ENCODE data around the gene SIRT7. TPM values are rescaled to one million over a fixed set of nuclear protein-coding genes. Genes with fewer than 3 reads are reported as not detected.

Gene SIRT7
- total RNA-seq, 1 experiment from 2014 or later: 78.3 TPM

GRCh38 chr17:81888105-81888987, 29.6 kb downstream of the SIRT7 start:
- POLR2A ChIA-PET (ENCODE audit: unreplicated experiment): no interaction called here

GRCh38 chr17:81885869-81886548, 32.0 kb downstream of the SIRT7 start:
- CTCF ChIA-PET: interaction anchor here (0.6 kb wide), 1 partner anchor 649 kb away, joined by 6 read pairs; no protein-coding TSS in a partner anchor

More at GRCh38 chr17:81888105-81888987, 29.6 kb downstream of the SIRT7 start:
- H4K20me1 ChIP-seq (ENCODE audit: insufficient read depth): peaks cover 12% of the 10 kb centered on the region
- DNase-seq: no peak
- CTCF ChIA-PET: no interaction called here
- no peaks in the 10 kb centered on the region for H3K36me3 ChIP-seq (ENCODE audit: low read depth)
- peaks cover 27% of the 10 kb centered on the region for H3K4me1 ChIP-seq (replicated peaks; ENCODE audit: insufficient read depth)
- H3F3A ChIP-seq (ENCODE audit: insufficient read depth, low read depth): peaks cover 43% of the 10 kb centered on the region
- BruUV-seq (replicated peaks): no TSS peak
- no peak overlapping the region for H3K4me2 ChIP-seq
- H3K79me2 ChIP-seq (ENCODE audit: low read depth): peaks cover 61% of the 10 kb centered on the region
- intact Hi-C loops (cut with micrococcal nuclease; ENCODE audit: unreplicated experiment): no loop called here
- H3K9me2 ChIP-seq (ENCODE audit: insufficient read depth): no peaks in the 10 kb centered on the region
- no peak overlapping the region for H3K4me3 ChIP-seq
- no peak overlapping the region for H3K27ac ChIP-seq
- H2AFZ ChIP-seq: no peak overlapping the region
- no peaks in the 10 kb centered on the region for H3K27me3 ChIP-seq (ENCODE audit: insufficient read depth, low read depth)
- H3K9me3 ChIP-seq (ENCODE audit: insufficient read depth, low read depth): no peaks in the 10 kb centered on the region
- TF ChIP-seq EZH2 (IDR thresholded peaks at IDR 0.05; ENCODE audit: low read depth) (no peak), CTCF (conservative IDR thresholded peaks at IDR 0.05) (no peak)

More at GRCh38 chr17:81885869-81886548, 32.0 kb downstream of the SIRT7 start:
- Histone ChIP-seq H3K4me2 (peak overlapping the region; percentile 46), H3K9me3 (ENCODE audit: insufficient read depth, low read depth) (no peaks in the 10 kb centered on the region), H3K27me3 (ENCODE audit: insufficient read depth, low read depth) (no peaks in the 10 kb centered on the region), H3K36me3 (ENCODE audit: low read depth) (no peaks in the 10 kb centered on the region), H3K4me3 (no peak overlapping the region), H3K9me2 (ENCODE audit: insufficient read depth) (no peaks in the 10 kb centered on the region), H3K27ac (0 out of 2 replicates have a peak overlapping the region, but pooled peaks have one; percentile 51), H3F3A (ENCODE audit: insufficient read depth, low read depth) (peaks cover 39% of the 10 kb centered on the region), H3K4me1 (replicated peaks; ENCODE audit: insufficient read depth) (peaks cover 27% of the 10 kb centered on the region), H3K79me2 (ENCODE audit: low read depth) (peaks cover 45% of the 10 kb centered on the region), H4K20me1 (ENCODE audit: insufficient read depth) (peaks cover 12% of the 10 kb centered on the region), H2AFZ (no peak overlapping the region)
- intact Hi-C loops (cut with micrococcal nuclease; ENCODE audit: unreplicated experiment): loop anchor here (1.0 kb wide), 3 partner anchors 24 to 40 kb away; no protein-coding TSS in a partner anchor
- peak; percentile 93 to 96 for DNase-seq
- POLR2A ChIA-PET (ENCODE audit: unreplicated experiment): interaction anchor here (0.5 to 0.8 kb wide), 5 partner anchors 9 to 106 kb away, joined by 3 to 30 read pairs (median 6); partner anchors contain the start of gene MCRIP1
- TF ChIP-seq CTCF (conservative IDR thresholded peaks at IDR 0.05) (no peak), EZH2 (IDR thresholded peaks at IDR 0.05; ENCODE audit: low read depth) (no peak)
- BruUV-seq (replicated peaks): no TSS peak
